Prostate gland (tissue), 2 donors: Measurements from ENCODE around the gene TNFRSF6B. TPM values are rescaled to one million over a fixed set of nuclear protein-coding genes. Genes with fewer than 3 reads are reported as not detected.
A peak's percentile ranks its signal among the peaks of the same experiment; 100 is the strongest.

Experiments used
- DNase-seq: peaks from one replicate; pipeline ENCODE4 v3.0.0-alpha.2; 2019; ENCODE audit warnings: low spot score
- H3K27ac ChIP-seq, 2 donors: fragments of 200-600 bp; sonication (generic); 2 replicates each; pipeline ENCODE4 v1.5.1; 2017 to 2019
- H3K27me3 ChIP-seq: fragments of 200-600 bp; sonication (generic); replicated peaks from 2 replicates; pipeline ENCODE4 v1.5.1; 2019; ENCODE audit not compliant: insufficient read depth
- H3K36me3 ChIP-seq, 2 donors: fragments of 200-600 bp; sonication (generic); 1 replicate in 1 of 2; 2 replicates in 1 of 2; pipeline versions ENCODE4 v1.5.1 to v1.8.1; 2017 to 2019
- H3K4me1 ChIP-seq: fragments of 200-600 bp; sonication (generic); replicated peaks from 2 replicates; pipeline ENCODE4 v1.5.1; 2019
- H3K4me3 ChIP-seq, 2 donors: fragments of 200-600 bp; sonication (generic); 2 replicates each; pipeline ENCODE4 v1.5.1; 2017 to 2019
- H3K9me3 ChIP-seq: fragments of 200-600 bp; sonication (generic); 2 replicates; pipeline ENCODE4 v1.5.1; 2017
- POLR2A ChIP-seq: fragments of 450-650 bp; IDR thresholded peaks from one replicate; pipeline ENCODE4 v1.6.1; 2016; ENCODE audit warnings: antibody characterized with exemption, mild to moderate bottlenecking
- POLR2AphosphoS5 ChIP-seq: sonication (generic); formaldehyde crosslinking; IDR thresholded peaks from one replicate; pipeline ENCODE4 v1.6.1; 2017; ENCODE audit warnings: antibody characterized with exemption
- WGBS: methylation state at CpG from one replicate; pipeline ENCODE4 v1.1.5; 2018; 5-methylcytosine and 5-hydroxymethylcytosine counted together
- intact Hi-C: fragments of 100-400 bp; cut with DNase I; formaldehyde crosslinking; loops from one replicate; pipeline ENCODE4 v1.14.2; 2022
- total RNA-seq, 2 donors: library from RNA; depleted of rRNA; stranded (reverse); fragments of >200 nt; gene quantifications; one replicate each; pipeline ENCODE4 v1.1.0, GENCODE V29; 2016
- TF ChIP-seq, protein P1 (sequence below), 4 experiments: fragments of 200-600 bp in 2 of 4; fragments of 450-650 bp in 2 of 4; sonication (generic) in 2 of 4; IDR thresholded peaks; 1 replicate in 3 of 4; 2 replicates in 1 of 4; pipeline ENCODE4 v1.5.1; 2016 to 2019; ENCODE audit warnings: antibody characterized with exemption in 4 of 4, mild to moderate bottlenecking in 2 of 4, moderate library complexity in 2 of 4

TNFRSF6B gene
- total RNA-seq, 2 donors from 2014 or later, result 6.7 to 12.2 TPM

DNA sequence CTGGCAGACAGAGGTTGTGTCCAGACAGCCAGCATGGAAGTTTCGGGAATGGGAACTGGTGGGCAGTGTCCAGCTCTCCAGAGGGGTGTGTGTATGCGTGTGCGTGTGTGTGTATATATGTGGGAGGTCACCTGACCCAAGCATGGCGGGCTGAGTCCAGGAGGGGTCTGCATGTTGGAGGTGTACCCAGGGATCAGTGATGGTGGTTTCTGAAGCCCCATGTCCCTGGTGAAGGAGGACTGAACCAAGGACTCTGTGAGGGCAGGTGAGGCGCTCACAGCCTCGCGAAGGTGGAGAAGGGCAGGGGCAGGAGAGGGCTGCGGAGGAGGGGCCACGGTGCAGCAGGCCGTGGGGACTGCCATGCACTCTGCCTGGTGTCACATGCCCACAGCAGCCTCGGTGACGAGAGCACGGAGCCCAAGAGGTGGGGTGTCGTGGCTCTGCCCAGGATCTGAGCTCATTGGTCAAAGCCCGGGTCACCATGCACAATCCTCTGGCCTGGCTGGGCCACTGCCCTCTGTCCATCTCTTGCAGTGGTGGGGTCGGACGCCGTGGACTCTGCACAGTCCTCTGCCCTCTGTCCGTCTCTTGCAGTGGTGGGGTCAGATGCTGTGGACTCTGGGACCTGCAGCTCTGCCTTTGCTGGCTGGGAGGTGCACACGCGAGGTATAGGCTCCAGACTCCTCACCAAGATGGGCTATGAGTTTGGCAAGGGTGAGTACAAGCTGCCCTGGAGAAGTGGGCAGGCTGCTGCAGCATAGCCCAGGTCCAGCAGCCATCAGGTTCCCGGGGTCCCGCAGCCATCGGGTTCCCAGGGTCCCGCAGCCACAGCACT is 37.9 kb downstream of the TNFRSF6B start:
- TF ChIP-seq, protein P1, sequence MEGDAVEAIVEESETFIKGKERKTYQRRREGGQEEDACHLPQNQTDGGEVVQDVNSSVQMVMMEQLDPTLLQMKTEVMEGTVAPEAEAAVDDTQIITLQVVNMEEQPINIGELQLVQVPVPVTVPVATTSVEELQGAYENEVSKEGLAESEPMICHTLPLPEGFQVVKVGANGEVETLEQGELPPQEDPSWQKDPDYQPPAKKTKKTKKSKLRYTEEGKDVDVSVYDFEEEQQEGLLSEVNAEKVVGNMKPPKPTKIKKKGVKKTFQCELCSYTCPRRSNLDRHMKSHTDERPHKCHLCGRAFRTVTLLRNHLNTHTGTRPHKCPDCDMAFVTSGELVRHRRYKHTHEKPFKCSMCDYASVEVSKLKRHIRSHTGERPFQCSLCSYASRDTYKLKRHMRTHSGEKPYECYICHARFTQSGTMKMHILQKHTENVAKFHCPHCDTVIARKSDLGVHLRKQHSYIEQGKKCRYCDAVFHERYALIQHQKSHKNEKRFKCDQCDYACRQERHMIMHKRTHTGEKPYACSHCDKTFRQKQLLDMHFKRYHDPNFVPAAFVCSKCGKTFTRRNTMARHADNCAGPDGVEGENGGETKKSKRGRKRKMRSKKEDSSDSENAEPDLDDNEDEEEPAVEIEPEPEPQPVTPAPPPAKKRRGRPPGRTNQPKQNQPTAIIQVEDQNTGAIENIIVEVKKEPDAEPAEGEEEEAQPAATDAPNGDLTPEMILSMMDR (IDR thresholded peaks at IDR 0.05), result no peak
- TF ChIP-seq POLR2A (no peak), POLR2AphosphoS5 (no peak)
- Histone ChIP-seq H3K9me3 (no peaks in the 10 kb centered on the region), H3K4me3 (no peak overlapping the region), H3K36me3 (peaks cover 4% of the 10 kb centered on the region in 2 donors), H3K4me1 (peaks cover 12% of the 10 kb centered on the region), H3K27me3 (no peaks in the 10 kb centered on the region), H3K27ac (no peak overlapping the region)
- WGBS, result 95% methylated on average over 18 of the region's 25 CpGs
- DNase-seq, result no peak
- intact Hi-C loops, result no loop called here

DNA sequence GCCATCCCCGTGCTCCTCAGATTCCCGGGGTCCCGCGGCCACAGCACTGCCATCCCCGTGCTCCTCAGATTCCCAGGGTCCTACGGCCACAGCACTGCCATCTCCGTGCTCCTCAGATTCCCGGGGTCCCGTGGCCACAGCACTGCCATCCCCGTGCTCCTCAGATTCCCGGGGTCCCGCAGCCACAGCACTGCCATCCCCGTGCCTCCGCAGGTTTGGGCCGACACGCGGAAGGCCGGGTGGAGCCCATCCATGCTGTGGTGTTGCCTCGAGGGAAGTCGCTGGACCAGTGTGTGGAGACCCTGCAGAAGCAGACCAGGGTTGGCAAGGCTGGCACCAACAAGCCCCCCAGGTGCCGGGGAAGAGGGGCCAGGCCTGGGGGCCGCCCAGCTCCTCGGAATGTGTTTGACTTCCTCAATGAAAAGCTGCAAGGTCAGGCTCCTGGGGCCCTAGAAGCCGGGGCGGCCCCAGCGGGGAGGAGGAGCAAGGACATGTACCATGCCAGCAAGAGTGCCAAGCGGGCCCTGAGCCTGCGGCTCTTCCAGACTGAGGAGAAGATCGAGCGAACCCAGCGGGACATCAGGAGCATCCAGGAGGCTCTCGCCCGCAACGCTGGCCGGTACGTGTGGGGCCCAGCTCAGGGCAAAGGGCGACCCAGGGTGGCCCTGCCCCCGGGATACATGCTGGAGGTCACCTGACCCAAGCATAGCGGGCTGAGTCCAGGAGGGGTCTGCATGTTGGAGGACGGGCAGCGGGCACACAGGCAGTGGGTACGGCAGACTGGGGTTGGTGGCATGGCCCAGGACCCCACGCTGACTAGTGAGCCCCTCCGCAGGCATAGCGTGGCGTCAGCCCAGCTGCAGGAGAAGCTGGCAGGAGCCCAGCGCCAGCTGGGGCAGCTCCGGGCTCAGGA is 38.8 kb downstream of the TNFRSF6B start:
- H3K36me3 ChIP-seq, result peaks cover 4% of the 10 kb centered on the region in 2 donors
- 87% methylated on average over 43 of the region's 48 CpGs for whole genome bisulfite sequencing
- intact Hi-C loops, result loop anchor here (5.0 kb wide), 1 partner anchor 78 kb away; the partner anchor contains the start of gene RTEL1
- no peaks in the 10 kb centered on the region for H3K9me3 ChIP-seq
- H3K4me1 ChIP-seq, result peaks cover 12% of the 10 kb centered on the region
- H3K4me3 ChIP-seq, result no peak overlapping the region
- no peak overlapping the region for H3K27ac ChIP-seq
- H3K27me3 ChIP-seq, result no peaks in the 10 kb centered on the region
- no peak for TF ChIP-seq POLR2AphosphoS5
- TF ChIP-seq, protein P1 (IDR thresholded peaks at IDR 0.05), result no peak
- no peak for TF ChIP-seq POLR2A
- DNase-seq, result no peak

DNA sequence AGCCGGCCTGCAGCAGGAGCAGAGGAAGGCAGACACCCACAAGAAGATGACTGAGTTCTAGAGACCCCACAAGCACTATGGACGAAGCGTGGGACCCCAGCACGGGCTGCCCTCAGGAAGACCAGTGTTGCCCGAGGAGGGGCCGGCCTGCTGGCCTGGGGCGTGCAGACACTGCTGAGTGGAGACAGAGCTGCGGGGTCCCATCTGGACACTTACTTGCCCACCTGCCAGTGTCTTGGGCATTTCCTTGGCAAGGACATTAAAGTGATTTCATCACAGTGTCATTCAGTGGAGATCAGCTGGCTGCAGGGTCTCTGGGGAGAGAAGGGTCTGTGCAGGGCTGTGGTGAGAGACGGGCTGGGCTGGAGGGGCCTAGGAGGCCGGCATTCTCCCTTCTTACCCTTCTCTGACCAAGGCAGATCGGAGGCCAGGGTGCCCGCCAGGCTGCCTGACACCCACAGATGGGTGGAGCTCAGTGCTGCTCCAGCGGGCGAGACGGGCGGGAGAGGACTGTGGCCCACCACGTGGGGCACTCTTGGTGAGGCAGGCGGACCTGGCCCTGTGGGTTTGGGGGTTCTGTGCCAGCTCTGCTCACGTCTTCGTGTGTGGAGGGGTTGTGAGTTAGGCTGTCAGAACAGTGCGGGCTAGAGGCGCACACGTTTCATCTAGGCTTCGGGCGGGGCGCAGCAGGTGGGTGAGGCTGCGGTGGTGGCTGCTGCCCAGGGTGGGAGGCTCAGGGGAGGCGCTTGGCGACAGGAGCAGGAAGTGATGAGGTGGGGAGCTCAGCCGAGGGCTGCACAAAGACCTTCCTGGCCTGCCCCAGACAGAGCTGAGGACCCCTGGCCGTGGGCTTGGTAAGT is 39.6 kb downstream of the TNFRSF6B start, which contains the start of gene LIME1:
Gene LIME1 (plus strand): TSS at position 806 of the 860 bp plus-strand sequence. CDS start 886 bp downstream, outside the sequence.
- WGBS, result 84% methylated on average over 31 of the region's 31 CpGs
- H3K36me3 ChIP-seq, result peaks cover 4% of the 10 kb centered on the region in 2 donors
- peaks cover 13% of the 10 kb centered on the region for H3K4me1 ChIP-seq
- H3K27ac ChIP-seq, result no peak within 1 kb of the TSS
- H3K27me3 ChIP-seq, result no peaks in the 10 kb centered on the region
- peak within 1 kb of the TSS; percentile 13 to 24 for H3K4me3 ChIP-seq
- no peak for DNase-seq
- no peaks in the 10 kb centered on the region for H3K9me3 ChIP-seq
- TF ChIP-seq POLR2A (no peak), POLR2AphosphoS5 (no peak)
- TF ChIP-seq, protein P1 (IDR thresholded peaks at IDR 0.05), result no peak
- intact Hi-C loops, result loop anchor here (5.0 kb wide), 1 partner anchor 79 kb away; the partner anchor contains the start of gene RTEL1

DNA sequence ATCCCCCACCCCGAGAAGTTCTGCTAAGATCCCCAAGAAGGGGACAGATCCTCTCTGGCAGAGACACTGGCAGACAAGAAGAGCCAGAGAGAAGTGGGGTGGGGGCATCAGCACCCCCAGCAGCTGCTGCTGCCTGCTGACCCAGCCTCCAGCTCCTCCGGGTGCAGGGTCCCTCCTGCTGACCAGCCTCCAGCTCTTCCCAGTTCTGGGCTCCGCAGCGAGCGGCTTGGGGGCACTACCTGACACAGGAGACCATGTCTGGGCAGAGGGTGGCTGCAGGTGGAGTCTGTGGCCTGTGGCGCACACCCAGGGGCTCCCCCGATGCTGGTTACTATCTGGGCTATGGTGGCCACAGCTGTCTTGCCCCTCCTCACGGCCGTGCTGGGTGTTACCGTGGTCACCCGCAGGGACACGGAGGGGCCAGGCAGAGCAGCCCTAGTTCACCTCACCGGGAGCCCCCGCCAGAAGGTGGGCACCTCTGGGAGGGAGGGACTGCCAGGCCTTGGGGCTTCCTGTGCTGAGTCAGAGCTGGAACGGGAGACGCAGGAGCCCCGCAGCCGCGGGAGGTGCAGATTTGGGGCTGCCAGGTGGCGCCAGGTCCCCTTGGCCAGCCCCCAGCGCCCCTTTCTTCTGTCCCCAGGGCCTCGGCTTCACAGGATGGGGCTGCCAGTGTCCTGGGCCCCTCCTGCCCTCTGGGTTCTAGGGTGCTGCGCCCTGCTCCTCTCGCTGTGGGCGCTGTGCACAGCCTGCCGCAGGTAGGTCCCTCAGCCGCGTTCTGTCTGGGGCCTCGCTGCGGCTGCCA is 40.6 kb downstream of the TNFRSF6B start:
- H3K27me3 ChIP-seq, result no peaks in the 10 kb centered on the region
- WGBS, result 61% methylated on average over 30 of the region's 30 CpGs
- H3K4me3 ChIP-seq, result peak overlapping the region; percentile 13 to 24
- no peak for DNase-seq
- H3K27ac ChIP-seq, result no peak overlapping the region
- no peaks in the 10 kb centered on the region for H3K9me3 ChIP-seq
- peaks cover 4% of the 10 kb centered on the region in 2 donors for H3K36me3 ChIP-seq
- TF ChIP-seq POLR2A, result no peak
- no peak for TF ChIP-seq POLR2AphosphoS5
- TF ChIP-seq, protein P1 (IDR thresholded peaks at IDR 0.05), result no peak
- H3K4me1 ChIP-seq, result peaks cover 23% of the 10 kb centered on the region
- intact Hi-C loops, result loop anchor here (5.0 kb wide), 1 partner anchor 80 kb away; the partner anchor contains the start of gene RTEL1
